Activated naive CD8-positive, alpha-beta T cell treated with anti-CD3 and anti-CD28 coated beads for 36 hours (primary cell): ENCODE results near the gene BRCA2. TPM values are rescaled to one million over a fixed set of nuclear protein-coding genes. Genes with fewer than 3 reads are reported as not detected.
"Not testable (repeated sequence)": the region's sequence is repeated elsewhere in the genome, so short reads cannot be mapped to it uniquely, and the experiment has no call there.

Experiments used
- DNase-seq: peaks from one replicate; pipeline ENCODE4 v3.0.0; 2021
- H3K27ac Mint-ChIP-seq: one replicate; pipeline ENCODE4 v1.8.0; 2022; ENCODE audit warnings: mild to moderate bottlenecking, moderate library complexity, mixed read lengths
- H3K27me3 Mint-ChIP-seq: one replicate; pipeline ENCODE4 v1.8.0; 2022; ENCODE audit warnings: mild to moderate bottlenecking, mixed read lengths
- H3K36me3 Mint-ChIP-seq: one replicate; pipeline ENCODE4 v1.8.0; 2021; ENCODE audit warnings: mild to moderate bottlenecking, mixed read lengths
- H3K4me1 Mint-ChIP-seq: one replicate; pipeline ENCODE4 v1.8.0; 2021; ENCODE audit warnings: mixed read lengths
- H3K4me3 Mint-ChIP-seq: one replicate; pipeline ENCODE4 v1.8.0; 2022; ENCODE audit warnings: mild to moderate bottlenecking, moderate library complexity, mixed read lengths
- H3K9me3 Mint-ChIP-seq: one replicate; pipeline ENCODE4 v1.8.0; 2022; ENCODE audit warnings: mixed read lengths
- total RNA-seq, 2 experiments: library from RNA; stranded (reverse); gene quantifications; one replicate each; pipeline ENCODE4 v1.2.3, GENCODE V29; 2021

The BRCA2 gene
- total RNA-seq, 2 experiments from 2014 or later = 27.9 to 29.9 TPM

DNA sequence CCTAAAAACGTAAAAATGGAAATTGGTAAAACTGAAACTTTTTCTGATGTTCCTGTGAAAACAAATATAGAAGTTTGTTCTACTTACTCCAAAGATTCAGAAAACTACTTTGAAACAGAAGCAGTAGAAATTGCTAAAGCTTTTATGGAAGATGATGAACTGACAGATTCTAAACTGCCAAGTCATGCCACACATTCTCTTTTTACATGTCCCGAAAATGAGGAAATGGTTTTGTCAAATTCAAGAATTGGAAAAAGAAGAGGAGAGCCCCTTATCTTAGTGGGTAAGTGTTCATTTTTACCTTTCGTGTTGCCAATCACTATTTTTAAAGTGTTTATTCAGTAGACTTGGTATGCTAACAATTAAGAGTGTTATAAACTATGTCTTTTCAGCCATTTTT lies 25.6 kb downstream of the BRCA2 start:
- no peak for DNase-seq
- no peak overlapping the region for H3K4me3 Mint-ChIP-seq
- no peak overlapping the region for H3K27ac Mint-ChIP-seq
- no peaks in the 10 kb centered on the region for H3K4me1 Mint-ChIP-seq
- H3K9me3 Mint-ChIP-seq = no peaks in the 10 kb centered on the region
- peaks cover 7% of the 10 kb centered on the region for H3K27me3 Mint-ChIP-seq
- H3K36me3 Mint-ChIP-seq = peaks cover 41% of the 10 kb centered on the region

- Mint-ChIP-seq H3K4me1 (peaks cover 6% of the 10 kb centered on the region), H3K27ac (no peak overlapping the region), H3K27me3 (no peaks in the 10 kb centered on the region), H3K36me3 (peaks cover 47% of the 10 kb centered on the region), H3K9me3 (peaks cover 4% of the 10 kb centered on the region), H3K4me3 (no peak overlapping the region)
- no peak for DNase-seq
Measured at GRCh38 chr13:32347651-32348050, 32.3 kb downstream of the BRCA2 start.

DNA sequence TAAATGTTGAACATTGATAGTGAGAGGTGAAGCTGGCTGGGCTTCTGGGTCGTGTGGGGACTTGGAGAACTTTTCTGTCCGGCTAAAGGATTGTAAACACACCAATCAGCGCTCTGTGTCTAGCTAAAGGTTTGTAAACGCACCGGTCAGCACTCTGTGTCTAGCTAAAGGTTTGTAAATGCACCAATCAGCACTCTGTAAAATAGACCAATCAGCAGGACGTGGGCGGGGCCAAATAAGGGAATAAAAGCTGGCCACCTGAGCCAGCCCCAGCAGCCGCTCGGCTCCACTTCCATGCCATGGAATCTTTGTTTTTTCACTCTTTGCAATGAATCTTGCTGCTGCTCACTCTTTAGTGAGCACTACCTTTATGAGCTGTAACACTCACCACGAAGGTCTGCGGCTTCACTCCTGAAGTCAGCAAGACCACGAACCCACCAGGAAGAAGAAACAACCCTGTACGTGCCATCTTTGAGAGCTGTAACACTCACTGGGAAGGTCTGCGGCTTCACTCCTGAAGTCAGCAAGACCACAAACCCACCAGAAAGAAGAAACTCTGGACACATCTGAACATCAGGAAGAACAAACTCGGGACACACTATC lies 35.6 kb downstream of the BRCA2 start:
- H3K27ac Mint-ChIP-seq, H3K9me3 Mint-ChIP-seq, H3K4me3 Mint-ChIP-seq, DNase-seq, H3K27me3 Mint-ChIP-seq, H3K4me1 Mint-ChIP-seq: not testable (repeated sequence)
- peaks cover 43% of the 10 kb centered on the region for H3K36me3 Mint-ChIP-seq

DNA sequence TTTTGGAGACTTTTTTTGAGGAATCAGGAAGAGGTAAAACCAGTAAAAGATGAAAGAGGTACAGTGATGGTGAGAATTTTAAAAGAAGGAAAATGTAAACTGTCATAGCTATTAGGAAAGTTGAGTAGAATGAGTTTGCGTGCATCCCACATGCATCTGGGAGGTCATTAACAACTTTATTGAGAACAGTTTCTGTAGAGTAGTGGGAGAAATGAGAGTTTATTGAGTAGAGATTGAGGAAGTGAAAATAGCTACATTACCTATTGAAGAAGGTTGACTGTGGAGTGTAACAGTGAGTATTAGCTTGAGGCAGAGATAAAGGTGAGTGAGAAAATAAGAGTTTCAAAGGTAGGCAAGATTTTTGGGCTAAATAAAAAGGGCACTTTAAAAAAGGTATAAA lies 38.7 kb downstream of the BRCA2 start:
- Mint-ChIP-seq H3K27me3 (no peaks in the 10 kb centered on the region), H3K27ac (no peak overlapping the region), H3K9me3 (peaks cover 4% of the 10 kb centered on the region), H3K4me1 (peaks cover 6% of the 10 kb centered on the region), H3K36me3 (peaks cover 27% of the 10 kb centered on the region), H3K4me3 (no peak overlapping the region)
- DNase-seq = no peak

- not testable (repeated sequence) for H3K4me3 Mint-ChIP-seq, H3K9me3 Mint-ChIP-seq, H3K4me1 Mint-ChIP-seq, H3K27me3 Mint-ChIP-seq, H3K27ac Mint-ChIP-seq, DNase-seq
- H3K36me3 Mint-ChIP-seq = peaks cover 14% of the 10 kb centered on the region
Measured at GRCh38 chr13:32355935-32356334, 40.6 kb downstream of the BRCA2 start.

DNA sequence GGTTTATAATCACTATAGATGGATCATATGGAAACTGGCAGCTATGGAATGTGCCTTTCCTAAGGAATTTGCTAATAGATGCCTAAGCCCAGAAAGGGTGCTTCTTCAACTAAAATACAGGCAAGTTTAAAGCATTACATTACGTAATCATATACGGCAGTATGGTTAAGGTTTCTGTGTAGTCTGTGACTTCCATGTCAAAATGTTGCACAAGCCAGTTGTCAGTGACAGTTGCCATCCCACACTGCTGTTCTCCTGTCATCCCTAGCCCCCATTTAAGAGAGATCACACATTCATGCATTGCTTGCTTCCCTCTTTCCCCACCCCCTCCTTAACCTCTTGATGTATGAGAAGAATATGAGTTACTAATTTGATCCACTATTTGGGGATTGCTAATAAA lies 47.3 kb downstream of the BRCA2 start:
- H3K36me3 Mint-ChIP-seq = peaks cover 25% of the 10 kb centered on the region
- no peaks in the 10 kb centered on the region for H3K4me1 Mint-ChIP-seq

GRCh38 chr13:32370805-32371204 lies 55.5 kb downstream of the BRCA2 start:
- DNase-seq = no peak
- Mint-ChIP-seq H3K27ac (no peak overlapping the region), H3K36me3 (peaks cover 55% of the 10 kb centered on the region)

More for the DNA sequence above, 47.3 kb downstream of the BRCA2 start:
- H3K4me3 Mint-ChIP-seq = no peak overlapping the region
- H3K27me3 Mint-ChIP-seq = no peaks in the 10 kb centered on the region
- no peak overlapping the region for H3K27ac Mint-ChIP-seq
- DNase-seq = no peak
- H3K9me3 Mint-ChIP-seq = no peaks in the 10 kb centered on the region

DNA sequence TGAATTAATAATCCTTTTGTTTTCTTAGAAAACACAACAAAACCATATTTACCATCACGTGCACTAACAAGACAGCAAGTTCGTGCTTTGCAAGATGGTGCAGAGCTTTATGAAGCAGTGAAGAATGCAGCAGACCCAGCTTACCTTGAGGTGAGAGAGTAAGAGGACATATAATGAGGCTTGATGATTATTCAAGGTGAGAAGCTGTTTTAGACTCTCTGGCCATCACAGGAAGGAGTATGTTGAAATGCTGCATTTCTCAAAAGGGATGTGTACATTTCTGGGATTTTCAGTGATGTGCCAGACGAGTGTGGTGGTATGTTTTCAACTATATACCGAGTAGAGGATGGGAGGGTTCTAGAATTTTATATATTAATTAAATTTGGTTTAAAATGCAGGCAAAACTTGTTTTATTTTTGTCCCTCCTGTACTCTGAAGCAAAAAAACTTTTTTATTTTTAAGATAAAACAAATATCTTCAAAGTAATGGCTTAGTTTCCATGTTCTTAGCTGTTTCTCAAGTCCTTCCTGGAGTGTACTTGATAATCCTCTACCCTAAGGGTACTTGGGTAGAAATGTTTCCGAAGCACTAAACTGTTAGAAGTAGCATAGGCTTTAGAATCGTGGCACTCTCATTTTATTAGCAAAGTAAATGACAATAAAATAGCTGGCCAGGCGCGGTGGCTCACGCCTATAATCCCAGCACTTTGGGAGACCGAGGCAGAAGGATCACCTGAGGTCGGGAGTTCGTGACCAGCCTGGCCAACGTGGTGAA lies 61.5 kb downstream of the BRCA2 start:
- peaks cover 42% of the 10 kb centered on the region for H3K36me3 Mint-ChIP-seq
- H3K27me3 Mint-ChIP-seq = no peaks in the 10 kb centered on the region

More at GRCh38 chr13:32370805-32371204, 55.5 kb downstream of the BRCA2 start:
- H3K4me3 Mint-ChIP-seq = no peak overlapping the region
- no peaks in the 10 kb centered on the region for H3K27me3 Mint-ChIP-seq
- peaks cover 4% of the 10 kb centered on the region for H3K9me3 Mint-ChIP-seq
- no peaks in the 10 kb centered on the region for H3K4me1 Mint-ChIP-seq

GRCh38 chr13:32378012-32378411 lies 62.7 kb downstream of the BRCA2 start:
- no peak overlapping the region for H3K27ac Mint-ChIP-seq
- no peaks in the 10 kb centered on the region for H3K4me1 Mint-ChIP-seq
- peaks cover 4% of the 10 kb centered on the region for H3K9me3 Mint-ChIP-seq
- H3K36me3 Mint-ChIP-seq = peaks cover 31% of the 10 kb centered on the region
- no peak for DNase-seq
- H3K27me3 Mint-ChIP-seq = no peaks in the 10 kb centered on the region
- no peak overlapping the region for H3K4me3 Mint-ChIP-seq

More for the DNA sequence above, 61.5 kb downstream of the BRCA2 start:
- no peak overlapping the region for H3K4me3 Mint-ChIP-seq
- H3K9me3 Mint-ChIP-seq = peaks cover 4% of the 10 kb centered on the region
- no peak for DNase-seq
- no peak overlapping the region for H3K27ac Mint-ChIP-seq
- no peaks in the 10 kb centered on the region for H3K4me1 Mint-ChIP-seq

DNA sequence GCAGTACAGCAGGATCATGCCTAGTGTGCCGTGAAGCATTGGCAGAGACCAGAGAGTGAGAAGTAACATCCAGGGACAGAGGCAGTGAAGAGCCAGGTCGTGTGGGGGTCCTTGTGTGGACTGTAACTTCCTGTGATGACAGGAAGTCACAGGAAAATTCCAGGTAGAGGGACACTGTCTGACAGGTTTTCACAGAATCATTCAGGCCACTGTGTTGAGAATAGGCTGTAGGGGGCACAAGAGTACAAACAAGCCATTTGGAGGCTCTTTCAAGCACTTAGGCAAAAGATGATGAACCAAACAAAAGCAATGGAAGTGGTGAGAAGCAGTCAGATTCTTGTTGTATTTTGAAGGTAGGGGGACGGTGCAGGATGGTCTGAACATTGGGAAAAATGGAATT lies 66.2 kb downstream of the BRCA2 start:
- H3K9me3 Mint-ChIP-seq = no peaks in the 10 kb centered on the region
- no peak overlapping the region for H3K27ac Mint-ChIP-seq
- DNase-seq = no peak
- H3K27me3 Mint-ChIP-seq = no peaks in the 10 kb centered on the region
- no peak overlapping the region for H3K4me3 Mint-ChIP-seq
- H3K36me3 Mint-ChIP-seq = peaks cover 6% of the 10 kb centered on the region
- H3K4me1 Mint-ChIP-seq = no peaks in the 10 kb centered on the region

GRCh38 chr13:32383836-32384618 lies 68.7 kb downstream of the BRCA2 start:
- H3K9me3 Mint-ChIP-seq = no peaks in the 10 kb centered on the region

GRCh38 chr13:32384702-32385101 lies 69.4 kb downstream of the BRCA2 start:
- no peaks in the 10 kb centered on the region for H3K27me3 Mint-ChIP-seq
- H3K4me1 Mint-ChIP-seq = peaks cover 5% of the 10 kb centered on the region
- no peak overlapping the region for H3K27ac Mint-ChIP-seq
- H3K36me3 Mint-ChIP-seq = peaks cover 5% of the 10 kb centered on the region
- DNase-seq = no peak
- H3K4me3 Mint-ChIP-seq = no peak overlapping the region
- H3K9me3 Mint-ChIP-seq = no peaks in the 10 kb centered on the region

More at GRCh38 chr13:32383836-32384618, 68.7 kb downstream of the BRCA2 start:
- Mint-ChIP-seq H3K4me1 (peaks cover 3% of the 10 kb centered on the region), H3K36me3 (peaks cover 4% of the 10 kb centered on the region), H3K4me3 (no peak overlapping the region), H3K27me3 (no peaks in the 10 kb centered on the region), H3K27ac (no peak overlapping the region)
- DNase-seq = no peak

DNA sequence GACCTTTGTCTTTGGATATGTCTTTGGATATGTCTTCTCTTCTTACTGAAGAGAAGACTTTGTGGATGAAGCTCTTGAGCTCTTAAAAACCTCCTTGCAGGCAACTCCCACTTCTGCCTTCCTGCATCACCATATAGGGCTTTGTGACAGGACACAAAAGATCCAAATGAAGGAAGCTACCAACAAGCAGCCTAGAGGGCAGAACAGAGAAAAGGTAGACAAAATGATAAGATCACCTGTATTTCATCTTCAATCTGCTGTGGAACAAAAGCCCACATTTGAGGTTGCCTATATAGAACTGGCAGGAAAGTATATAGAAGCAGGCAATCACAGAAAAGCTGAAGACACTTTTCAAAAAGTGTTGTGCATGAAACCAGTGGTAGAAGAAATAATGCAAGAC lies 70.1 kb downstream of the BRCA2 start:
- Mint-ChIP-seq H3K4me3 (no peak overlapping the region), H3K27ac (no peak overlapping the region), H3K4me1 (peaks cover 10% of the 10 kb centered on the region), H3K27me3 (no peaks in the 10 kb centered on the region), H3K9me3 (no peaks in the 10 kb centered on the region), H3K36me3 (peaks cover 4% of the 10 kb centered on the region)
- no peak for DNase-seq

DNA sequence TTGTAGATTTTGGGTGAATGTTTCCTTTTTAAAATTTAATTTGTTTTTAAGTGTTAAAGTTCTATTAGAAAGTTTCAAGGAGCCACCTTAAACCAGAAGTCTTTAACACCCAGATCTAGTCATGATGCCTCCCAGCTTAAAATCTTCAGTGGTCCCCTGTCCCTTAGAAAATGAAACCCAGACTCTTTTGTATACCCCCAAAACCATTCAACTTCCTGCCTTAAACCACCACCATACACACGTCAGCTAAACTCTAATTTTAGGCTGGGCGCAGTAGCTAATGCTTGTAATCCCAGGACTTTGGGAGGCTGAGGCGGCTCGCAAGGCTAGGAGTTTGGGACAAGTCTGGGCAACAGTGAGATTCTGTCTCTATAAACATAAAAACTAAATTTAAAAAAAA lies 74.7 kb downstream of the BRCA2 start:
- Mint-ChIP-seq H3K36me3 (peaks cover 11% of the 10 kb centered on the region), H3K4me1 (peaks cover 21% of the 10 kb centered on the region), H3K27ac (no peak overlapping the region), H3K9me3 (no peaks in the 10 kb centered on the region), H3K27me3 (no peaks in the 10 kb centered on the region), H3K4me3 (no peak overlapping the region)
- no peak for DNase-seq

GRCh38 chr13:32390484-32390883 lies 75.2 kb downstream of the BRCA2 start:
- Mint-ChIP-seq H3K4me1 (peaks cover 21% of the 10 kb centered on the region), H3K9me3 (no peaks in the 10 kb centered on the region), H3K27ac (no peak overlapping the region), H3K4me3 (no peak overlapping the region), H3K27me3 (no peaks in the 10 kb centered on the region), H3K36me3 (peaks cover 11% of the 10 kb centered on the region)
- no peak for DNase-seq
